ENCODE data around the gene PLEKHN1. TPM values are rescaled to one million over a fixed set of nuclear protein-coding genes. Genes with fewer than 3 reads are reported as not detected.
A peak's percentile ranks its signal among the peaks of the same experiment; 100 is the strongest.

PLEKHN1 gene
- total and polyA plus RNA-seq, 7 experiments from 2014 or later: 0.18 to 3.0 (median 0.83) TPM; not detected in 1

DNA sequence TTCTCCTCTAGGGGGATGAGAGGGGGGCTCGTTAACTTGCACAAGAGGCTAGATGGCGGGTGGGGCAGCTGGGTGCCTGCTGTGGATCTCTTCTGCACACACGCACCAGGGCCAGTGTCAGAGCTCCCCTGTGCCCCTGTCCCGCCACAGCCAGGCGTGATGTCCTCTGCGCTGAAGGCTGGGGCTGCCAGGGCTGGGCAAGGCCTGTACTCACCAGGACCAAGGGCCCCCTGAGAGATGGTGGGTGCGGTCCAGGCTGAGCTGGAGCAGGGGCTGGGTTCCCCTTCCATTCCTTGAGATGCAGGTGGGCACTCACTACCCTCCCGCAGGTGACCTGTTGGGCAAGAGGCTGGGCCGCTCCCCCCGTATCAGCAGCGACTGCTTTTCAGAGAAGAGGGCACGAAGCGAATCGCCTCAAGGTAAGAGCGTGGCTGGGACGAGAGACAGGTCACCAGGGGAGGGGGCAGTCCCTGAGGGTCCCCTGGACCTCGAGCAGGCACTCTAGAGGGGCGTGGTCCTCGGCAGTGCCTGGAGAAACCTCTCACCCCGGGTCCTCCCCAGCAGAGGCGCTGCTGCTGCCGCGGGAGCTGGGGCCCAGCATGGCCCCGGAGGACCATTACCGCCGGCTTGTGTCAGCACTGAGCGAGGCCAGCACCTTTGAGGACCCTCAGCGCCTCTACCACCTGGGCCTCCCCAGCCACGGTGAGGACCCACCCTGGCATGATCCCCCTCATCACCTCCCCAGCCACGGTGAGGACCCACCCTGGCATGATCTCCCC is 27.4 kb upstream of the PLEKHN1 start:
- Mint-ChIP-seq H3K27ac (no peak overlapping the region), H3K4me1 (peaks cover 4 to 11% (median 10%) of the 10 kb centered on the region in 7 donors)
- intact Hi-C loops (cut with micrococcal nuclease): no loop called here

DNA sequence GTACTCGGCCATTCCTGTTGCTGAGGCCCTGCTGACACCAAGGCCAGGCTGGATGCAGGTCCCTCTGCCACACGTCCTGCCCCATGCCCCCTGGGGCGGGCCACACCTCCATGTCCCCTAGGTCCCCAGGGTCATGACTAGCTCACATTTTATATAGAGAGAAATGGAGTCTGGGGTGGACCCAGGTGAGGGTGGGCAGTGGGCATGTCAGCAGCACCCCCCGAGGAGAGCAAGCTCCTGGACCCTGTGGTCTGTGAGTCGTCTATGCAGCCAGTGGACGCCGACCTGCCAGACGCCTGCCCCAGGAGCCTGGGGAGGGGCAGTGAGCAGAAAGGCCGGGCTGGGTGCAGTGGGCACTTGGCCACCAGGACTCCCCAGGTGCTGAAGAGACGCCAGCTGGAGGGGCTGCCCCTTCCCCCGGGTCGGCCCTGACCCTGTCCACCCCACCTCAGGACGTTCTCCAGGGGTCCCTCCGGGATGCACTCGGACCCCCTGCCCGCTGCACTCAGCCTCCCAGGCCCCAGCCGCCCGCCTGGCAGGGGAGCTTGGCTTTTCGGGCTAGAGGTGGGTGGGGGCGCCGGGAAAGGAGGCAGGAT is 26.7 kb upstream of the PLEKHN1 start:
- CTCF ChIA-PET: no interaction called here
- Histone ChIP-seq H3K27ac (ENCODE audit: low read depth, low read length) (no peak overlapping the region), H3K27me3 (ENCODE audit: control insufficient read depth in 2 of 2, insufficient read depth in 2 of 2, low read length in 2 of 2) (peaks cover 3 to 11% of the 10 kb centered on the region in 2 donors), H3K36me3 (ENCODE audit: control insufficient read depth in 2 of 3, insufficient read depth in 3 of 3, low read length in 3 of 3) (no peaks in the 10 kb centered on the region), H3K9me3 (ENCODE audit: control insufficient read depth in 2 of 3, low read length in 3 of 3) (no peaks in the 10 kb centered on the region), H3K4me3 (ENCODE audit: low read length) (no peak overlapping the region), H3K4me1 (ENCODE audit: control insufficient read depth in 2 of 2, insufficient read depth in 2 of 2, low read length in 2 of 2) (peaks cover 3 to 18% of the 10 kb centered on the region in 2 donors)
- no peak for ATAC-seq
- POLR2A ChIA-PET: interaction anchor here (0.7 to 1.1 kb wide), 2 partner anchors 27 to 38 kb away, joined by 3 read pairs; no protein-coding TSS in a partner anchor
- Mint-ChIP-seq H3K4me1 (peaks cover 4 to 11% (median 10%) of the 10 kb centered on the region in 7 donors), H3K4me3 (peak overlapping the region in 4 of 10 donors; percentile 16 to 88 (median 36)), H3K9me3 (no peaks in the 10 kb centered on the region), H3K27me3 (peaks cover 10 to 50% (median 26%) of the 10 kb centered on the region in 5 donors), H3K27ac (no peak overlapping the region), H3K36me3 (peaks cover 0 to 4% (median 0%) of the 10 kb centered on the region in 5 donors)
- no peak for DNase-seq
- intact Hi-C loops (cut with micrococcal nuclease): no loop called here

More for the DNA sequence above, 27.4 kb upstream of the PLEKHN1 start:
- Mint-ChIP-seq H3K9me3 (no peaks in the 10 kb centered on the region), H3K36me3 (peaks cover 0 to 1% (median 0%) of the 10 kb centered on the region in 5 donors), H3K27me3 (peaks cover 10 to 50% (median 26%) of the 10 kb centered on the region in 5 donors), H3K4me3 (peak overlapping the region in 3 of 10 donors; percentile 21 to 88 (median 25))
- ChIA-PET POLR2A (interaction anchor here (0.7 to 1.1 kb wide), 2 partner anchors 28 to 37 kb away, joined by 3 read pairs; no protein-coding TSS in a partner anchor), CTCF (interaction anchor here (0.6 to 1.0 kb wide), 2 partner anchors 33 to 75 kb away, joined by 3 to 4 read pairs; no protein-coding TSS in a partner anchor)
- H3K27ac ChIP-seq (ENCODE audit: low read depth, low read length): no peak overlapping the region
- H3K36me3 ChIP-seq (ENCODE audit: control insufficient read depth in 2 of 3, insufficient read depth in 3 of 3, low read length in 3 of 3): no peaks in the 10 kb centered on the region
- H3K9me3 ChIP-seq (ENCODE audit: control insufficient read depth in 2 of 3, low read length in 3 of 3): no peaks in the 10 kb centered on the region
- H3K27me3 ChIP-seq (ENCODE audit: control insufficient read depth in 2 of 2, insufficient read depth in 2 of 2, low read length in 2 of 2): peaks cover 3 to 11% of the 10 kb centered on the region in 2 donors
- ATAC-seq: no peak
- peaks cover 3 to 18% of the 10 kb centered on the region in 2 donors for H3K4me1 ChIP-seq (ENCODE audit: control insufficient read depth in 2 of 2, insufficient read depth in 2 of 2, low read length in 2 of 2)
- DNase-seq: no peak
- H3K4me3 ChIP-seq (ENCODE audit: low read length): no peak overlapping the region

DNA sequence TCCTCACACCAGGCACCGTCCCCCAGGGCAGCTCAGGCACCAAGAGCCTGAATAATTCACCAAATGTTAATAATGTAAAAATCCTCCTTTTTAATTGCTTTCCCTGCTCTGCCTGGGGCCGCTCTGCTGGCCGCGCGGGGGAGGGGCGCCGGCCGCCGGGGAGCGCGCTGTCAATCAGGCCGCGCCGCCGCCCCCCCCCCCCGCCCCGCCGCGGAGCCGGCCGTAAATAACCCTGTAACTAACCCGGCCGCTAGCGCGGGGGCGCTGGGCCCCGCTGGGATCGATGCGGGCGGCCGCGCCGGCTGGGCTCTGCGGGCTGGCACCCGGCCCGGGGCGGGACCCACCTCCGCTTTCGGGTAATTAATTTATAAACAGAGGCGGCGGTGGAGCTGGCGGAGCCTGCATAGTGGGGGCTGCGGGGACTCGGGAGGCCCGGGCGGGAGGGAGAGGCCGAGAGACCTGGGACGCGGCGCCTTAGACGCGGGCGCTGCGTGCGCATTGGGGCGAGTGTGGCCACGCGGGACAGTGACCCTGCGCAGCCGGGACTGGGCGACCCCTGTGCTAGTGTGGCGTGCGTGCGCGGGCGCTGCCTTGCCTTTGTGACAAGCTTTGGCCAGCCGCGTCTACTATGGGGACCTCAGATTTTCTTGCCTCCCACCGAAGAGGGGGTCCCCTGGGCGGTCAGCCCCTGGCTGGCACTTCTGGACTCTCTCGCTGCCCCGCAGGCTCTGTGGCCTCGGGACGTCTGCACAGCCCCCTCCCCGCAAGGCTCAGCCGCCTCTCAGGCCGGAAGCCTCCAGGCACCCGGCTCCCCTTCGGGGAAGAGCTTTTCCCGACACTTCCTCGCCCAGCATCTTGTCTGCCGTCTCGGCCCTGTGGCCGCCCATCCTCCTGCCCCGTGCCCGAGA is 25.9 kb upstream of the PLEKHN1 start:
- intact Hi-C loops (cut with micrococcal nuclease): no loop called here
- Histone ChIP-seq H3K36me3 (ENCODE audit: control insufficient read depth in 2 of 3, insufficient read depth in 3 of 3, low read length in 3 of 3) (peaks cover 0 to 7% (median 0%) of the 10 kb centered on the region in 3 experiments), H3K9me3 (ENCODE audit: control insufficient read depth in 2 of 3, low read length in 3 of 3) (no peaks in the 10 kb centered on the region), H3K27ac (ENCODE audit: low read depth, low read length) (no peak overlapping the region), H3K27me3 (ENCODE audit: control insufficient read depth in 2 of 2, insufficient read depth in 2 of 2, low read length in 2 of 2) (peaks cover 3 to 11% of the 10 kb centered on the region in 2 donors), H3K4me1 (ENCODE audit: control insufficient read depth in 2 of 2, insufficient read depth in 2 of 2, low read length in 2 of 2) (peaks cover 3 to 18% of the 10 kb centered on the region in 2 donors), H3K4me3 (ENCODE audit: low read length) (peak overlapping the region; percentile 24)
- POLR2A ChIA-PET: interaction anchor here (0.6 to 1.1 kb wide), 3 partner anchors 15 to 314 kb away, joined by 3 read pairs; no protein-coding TSS in a partner anchor
- peaks cover 0 to 11% (median 8%) of the 10 kb centered on the region in 7 donors for H3K4me1 Mint-ChIP-seq
- CTCF ChIA-PET: no interaction called here
- H3K4me3 Mint-ChIP-seq: peak overlapping the region; percentile 58 to 88 (median 74)
- no peak overlapping the region for H3K27ac Mint-ChIP-seq
- peak; percentile 20 for ATAC-seq
- peaks cover 0 to 6% (median 4%) of the 10 kb centered on the region in 5 donors for H3K36me3 Mint-ChIP-seq
- DNase-seq: no peak
- peaks cover 5 to 45% (median 21%) of the 10 kb centered on the region in 5 donors for H3K27me3 Mint-ChIP-seq
- H3K9me3 Mint-ChIP-seq: no peaks in the 10 kb centered on the region

DNA sequence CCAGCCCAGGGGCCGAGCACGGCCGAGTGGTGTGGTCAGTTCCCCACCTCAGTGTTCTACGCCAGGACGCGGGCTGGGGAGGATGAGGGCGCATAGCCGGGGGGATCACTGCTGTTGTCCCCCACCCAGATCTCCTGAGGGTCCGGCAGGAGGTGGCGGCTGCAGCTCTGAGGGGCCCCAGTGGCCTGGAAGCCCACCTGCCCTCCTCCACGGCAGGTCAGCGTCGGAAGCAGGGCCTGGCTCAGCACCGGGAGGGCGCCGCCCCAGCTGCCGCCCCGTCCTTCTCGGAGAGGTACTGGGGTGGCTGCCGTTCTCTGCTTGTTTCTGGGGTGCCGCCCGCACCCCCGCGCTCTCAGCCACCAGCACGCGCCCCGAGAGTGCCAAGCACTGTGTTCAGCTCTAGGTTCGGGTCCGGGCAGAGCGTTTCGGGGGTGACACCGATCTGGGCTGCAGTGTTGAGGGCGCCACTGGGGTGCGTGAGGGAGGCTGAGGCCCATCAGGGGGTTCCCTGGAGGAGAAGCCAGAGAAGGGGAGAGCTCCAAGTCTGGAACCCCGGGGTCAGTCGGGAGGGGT is 25.2 kb upstream of the PLEKHN1 start:
- Mint-ChIP-seq H3K4me1 (peaks cover 0 to 11% (median 8%) of the 10 kb centered on the region in 7 donors), H3K27ac (peak overlapping the region in 2 of 9 donors; percentile 56 to 79), H3K27me3 (peaks cover 5 to 40% (median 17%) of the 10 kb centered on the region in 5 donors), H3K36me3 (peaks cover 0 to 13% (median 4%) of the 10 kb centered on the region in 5 donors), H3K9me3 (no peaks in the 10 kb centered on the region), H3K4me3 (peak overlapping the region; percentile 63 to 88 (median 74))
- intact Hi-C loops (cut with micrococcal nuclease): no loop called here
- H3K9me3 ChIP-seq (ENCODE audit: control insufficient read depth in 2 of 3, low read length in 3 of 3): no peaks in the 10 kb centered on the region
- H3K27me3 ChIP-seq (ENCODE audit: control insufficient read depth in 2 of 2, insufficient read depth in 2 of 2, low read length in 2 of 2): peaks cover 3 to 11% of the 10 kb centered on the region in 2 donors
- H3K4me1 ChIP-seq (ENCODE audit: control insufficient read depth in 2 of 2, insufficient read depth in 2 of 2, low read length in 2 of 2): peaks cover 3 to 18% of the 10 kb centered on the region in 2 donors
- ATAC-seq: no peak
- DNase-seq: no peak
- ChIA-PET CTCF (no interaction called here), POLR2A (interaction anchor here (0.5 to 0.7 kb wide), 4 partner anchors 14 to 434 kb away, joined by 3 read pairs; no protein-coding TSS in a partner anchor)
- H3K27ac ChIP-seq (ENCODE audit: low read depth, low read length): no peak overlapping the region
- H3K36me3 ChIP-seq (ENCODE audit: control insufficient read depth in 2 of 3, insufficient read depth in 3 of 3, low read length in 3 of 3): peaks cover 0 to 14% (median 0%) of the 10 kb centered on the region in 3 experiments
- peak overlapping the region; percentile 24 for H3K4me3 ChIP-seq (ENCODE audit: low read length)

DNA sequence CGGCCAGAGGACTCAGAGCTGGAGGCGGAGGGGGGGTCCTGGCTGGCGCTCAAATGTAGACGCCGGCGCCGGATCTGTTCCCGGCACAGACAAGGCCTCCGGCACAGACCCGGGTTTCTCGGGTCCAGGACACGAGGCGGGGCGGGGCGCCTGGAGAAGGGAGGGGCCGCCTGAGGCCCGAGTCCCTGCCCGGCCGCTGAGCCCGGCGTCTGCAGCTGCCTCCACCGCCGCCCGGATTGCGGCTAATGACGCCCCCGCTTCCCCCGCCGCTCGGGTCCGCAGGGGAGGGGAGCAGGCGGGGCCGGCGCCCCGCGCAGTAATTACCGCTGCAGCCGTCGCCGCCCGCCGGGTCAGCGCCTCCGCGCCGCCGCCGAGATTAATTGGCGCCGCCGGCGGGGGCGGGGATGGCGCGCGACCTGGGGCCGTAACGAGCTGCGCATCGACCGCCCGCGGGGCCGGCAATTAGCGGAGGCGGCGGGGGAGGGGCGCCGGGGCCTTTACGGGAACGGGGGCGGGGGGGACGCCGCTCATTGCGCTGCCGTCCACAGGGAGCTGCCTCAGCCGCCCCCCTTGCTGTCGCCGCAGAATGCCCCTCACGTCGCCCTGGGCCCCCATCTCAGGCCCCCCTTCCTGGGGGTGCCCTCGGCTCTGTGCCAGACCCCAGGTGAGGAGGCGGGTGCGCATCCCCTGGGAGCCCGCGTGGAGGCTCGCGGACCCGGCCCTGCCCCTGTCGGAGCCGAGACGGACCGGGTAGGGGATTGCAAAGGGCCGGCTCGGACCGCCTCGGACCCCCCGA is 24.5 kb upstream of the PLEKHN1 start:
- no peak for ATAC-seq
- peaks cover 0 to 21% (median 0%) of the 10 kb centered on the region in 3 experiments for H3K36me3 ChIP-seq (ENCODE audit: control insufficient read depth in 2 of 3, insufficient read depth in 3 of 3, low read length in 3 of 3)
- Mint-ChIP-seq H3K4me1 (peaks cover 0 to 11% (median 8%) of the 10 kb centered on the region in 7 donors), H3K27ac (peak overlapping the region in 1 of 9 donors; percentile 79), H3K36me3 (peaks cover 0 to 15% (median 4%) of the 10 kb centered on the region in 5 donors), H3K9me3 (no peaks in the 10 kb centered on the region), H3K4me3 (peak overlapping the region; percentile 63 to 88 (median 74)), H3K27me3 (peaks cover 5 to 38% (median 17%) of the 10 kb centered on the region in 5 donors)
- H3K27me3 ChIP-seq (ENCODE audit: control insufficient read depth in 2 of 2, insufficient read depth in 2 of 2, low read length in 2 of 2): peaks cover 3 to 11% of the 10 kb centered on the region in 2 donors
- no peaks in the 10 kb centered on the region for H3K9me3 ChIP-seq (ENCODE audit: control insufficient read depth in 2 of 3, low read length in 3 of 3)
- H3K4me1 ChIP-seq (ENCODE audit: control insufficient read depth in 2 of 2, insufficient read depth in 2 of 2, low read length in 2 of 2): peaks cover 3 to 18% of the 10 kb centered on the region in 2 donors
- no peak for DNase-seq
- no peak overlapping the region for H3K4me3 ChIP-seq (ENCODE audit: low read length)
- intact Hi-C loops (cut with micrococcal nuclease): no loop called here
- CTCF ChIA-PET: no interaction called here
- no peak overlapping the region for H3K27ac ChIP-seq (ENCODE audit: low read depth, low read length)
- POLR2A ChIA-PET: interaction anchor here (0.5 to 0.6 kb wide), 2 partner anchors 349 to 434 kb away, joined by 3 read pairs; no protein-coding TSS in a partner anchor

All from naive thymus-derived CD4-positive, alpha-beta T cell (primary cell).